Endometrial microvascular endothelial cells (primary cell): ENCODE data around the gene SMG6. TPM values are rescaled to one million over a fixed set of nuclear protein-coding genes. Genes with fewer than 3 reads are reported as not detected.

Source experiments
- in situ Hi-C: cut with HindIII; loops from 2 replicates; pipeline ENCODE4 v1.10.0; 2017; ENCODE audit warnings: low sequenced_read_pairs, low pct_unique_long_range_greater_than_20kb; ENCODE audit errors: inconsistent ontology term
- total RNA-seq: library from RNA; depleted of rRNA; stranded (reverse); fragments of >200 nt; gene quantifications from one replicate; pipeline ENCODE4 v1.2.3, GENCODE V29; 2015; ENCODE audit errors: inconsistent ontology term

SMG6 gene
- total RNA-seq, 1 donor from 2014 or later, result 67.2 TPM

DNA sequence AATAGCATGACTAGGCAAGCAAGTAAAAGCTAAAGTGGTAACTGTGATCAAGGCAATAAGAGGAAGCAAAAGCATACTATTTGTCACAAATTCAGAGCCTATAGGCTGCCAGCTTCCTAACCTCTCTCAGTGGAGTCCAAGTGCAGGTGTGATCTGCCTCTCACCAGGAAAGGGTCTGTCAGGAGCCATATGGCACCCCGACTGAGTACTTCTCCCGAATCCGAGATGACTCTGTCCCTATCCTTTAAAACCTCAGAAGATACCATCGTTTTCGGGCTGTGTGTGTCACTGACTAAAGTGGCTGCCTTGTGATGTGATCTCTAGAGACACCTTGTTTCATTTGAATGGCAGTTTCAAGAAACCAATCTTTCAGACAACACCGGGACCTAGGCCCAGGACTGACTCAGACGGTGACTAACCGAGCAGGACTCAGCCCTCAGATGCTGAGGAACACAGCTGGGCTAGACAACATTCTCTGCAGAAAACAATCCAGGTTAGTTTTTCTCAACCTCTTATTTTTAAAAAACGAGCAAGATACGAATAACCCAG, 63.6 kb downstream of the SMG6 start:
- in situ Hi-C loops, result no loop called here

DNA sequence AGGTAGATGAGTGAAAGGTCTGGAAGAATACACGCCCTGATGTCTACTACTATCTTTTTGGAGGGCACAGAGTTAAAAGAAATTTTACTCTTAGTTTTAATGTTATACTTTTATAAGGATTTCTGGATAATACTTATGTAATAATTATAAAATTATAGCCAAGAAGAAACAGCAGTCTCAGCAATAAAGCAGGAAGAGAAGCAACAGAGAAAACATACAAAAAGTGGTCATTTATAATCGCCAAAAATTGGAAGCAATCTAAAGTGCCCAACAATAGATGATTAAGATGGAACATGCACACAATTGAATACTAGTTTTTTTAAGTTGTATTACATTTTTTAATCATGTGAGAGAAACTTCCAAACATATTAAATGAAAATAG, 64.4 kb downstream of the SMG6 start:
- in situ Hi-C loops, result no loop called here

- in situ Hi-C loops, result no loop called here
Observed at GRCh38 chr17:2238432-2239169, 65.0 kb downstream of the SMG6 start.

DNA sequence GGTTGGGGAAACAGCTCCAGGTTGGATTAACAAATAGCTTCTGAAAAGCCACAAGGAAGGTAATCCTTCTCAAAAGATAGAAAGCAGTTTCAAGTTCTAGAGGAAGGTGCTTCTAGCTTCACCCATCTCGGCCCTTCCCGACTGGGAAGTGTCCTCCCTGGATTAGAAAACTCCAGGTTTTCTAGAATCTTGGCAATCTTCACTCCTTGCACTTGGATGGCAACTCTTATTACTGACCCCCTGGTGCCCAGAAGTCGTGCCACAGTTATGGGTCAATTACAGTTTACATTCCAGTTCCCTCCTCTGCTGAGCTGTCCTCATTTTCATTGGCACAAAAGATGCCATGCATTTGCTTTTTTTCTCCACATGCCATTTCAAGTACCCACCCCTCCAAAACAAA, 65.6 kb downstream of the SMG6 start:
- in situ Hi-C loops, result no loop called here

- in situ Hi-C loops, result no loop called here
Observed at GRCh38 chr17:2237521-2237921, 66.1 kb downstream of the SMG6 start.

DNA sequence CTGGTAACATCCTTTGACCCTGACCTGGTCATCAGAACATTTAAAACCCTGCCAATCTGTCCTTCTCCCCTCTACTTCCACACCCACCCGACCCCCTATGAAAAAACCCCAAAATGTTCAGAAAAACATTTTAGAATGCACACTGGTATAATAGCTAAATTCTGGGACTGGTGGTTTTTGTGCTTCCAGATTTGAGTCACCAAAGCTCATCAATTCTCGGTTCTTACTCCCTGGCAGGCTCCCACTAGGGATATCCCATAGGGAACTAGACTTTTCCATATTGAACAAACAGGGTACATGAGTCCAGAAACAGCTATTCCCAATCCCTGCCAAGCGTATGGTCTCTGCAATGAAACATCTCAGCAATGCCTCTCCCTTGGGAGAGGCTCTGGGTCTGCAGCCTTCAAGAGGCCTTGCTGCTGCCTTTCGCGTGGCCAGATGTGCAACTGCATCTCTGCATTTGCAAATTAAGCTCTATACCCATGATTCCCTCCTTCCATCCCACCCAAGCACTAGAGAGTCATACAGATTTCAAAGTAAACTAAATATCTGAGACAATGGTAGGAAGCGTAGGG, 67.7 kb downstream of the SMG6 start:
- in situ Hi-C loops, result no loop called here

GRCh38 chr17:2235265-2235664, 68.3 kb downstream of the SMG6 start:
- in situ Hi-C loops, result no loop called here

GRCh38 chr17:2233441-2233947, 70.1 kb downstream of the SMG6 start:
- in situ Hi-C loops, result no loop called here

DNA sequence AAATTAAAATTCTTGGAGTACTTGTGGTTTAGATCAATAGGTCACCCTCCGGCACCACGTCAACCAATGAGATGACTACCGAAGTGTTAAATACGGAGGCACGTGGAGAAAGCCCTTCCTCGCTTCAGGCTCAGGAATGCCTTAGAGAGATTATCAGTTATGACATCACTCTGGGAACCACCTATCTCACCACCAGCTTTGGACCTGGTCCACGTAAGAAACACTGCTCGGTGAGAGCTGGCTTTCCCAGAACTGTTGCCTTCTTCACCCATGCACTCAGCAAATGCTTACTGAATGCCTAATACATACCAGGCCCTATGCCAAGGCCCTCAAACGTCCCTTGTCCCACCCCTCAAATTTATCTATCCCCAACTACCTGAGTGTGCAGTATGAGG, 71.3 kb downstream of the SMG6 start:
- in situ Hi-C loops, result no loop called here

DNA sequence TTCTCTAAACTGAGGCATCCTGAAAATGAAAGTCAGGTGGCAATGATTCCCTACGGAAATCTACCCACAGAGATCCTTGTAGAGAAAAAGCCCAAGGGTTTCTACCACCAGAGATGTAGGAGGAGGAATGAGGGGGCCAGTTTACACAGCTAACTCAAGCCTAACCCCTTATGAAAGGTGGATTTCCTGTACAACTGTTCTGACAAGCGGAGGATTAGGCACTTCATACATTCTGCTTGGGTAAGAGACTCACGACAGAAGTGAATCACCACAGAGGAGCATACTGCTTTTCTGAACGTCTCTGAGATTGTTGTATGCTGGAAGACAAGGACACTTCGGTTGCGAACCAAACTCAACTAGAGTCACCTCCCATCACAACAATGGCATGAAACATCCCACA, 72.7 kb downstream of the SMG6 start:
- in situ Hi-C loops, result no loop called here

DNA sequence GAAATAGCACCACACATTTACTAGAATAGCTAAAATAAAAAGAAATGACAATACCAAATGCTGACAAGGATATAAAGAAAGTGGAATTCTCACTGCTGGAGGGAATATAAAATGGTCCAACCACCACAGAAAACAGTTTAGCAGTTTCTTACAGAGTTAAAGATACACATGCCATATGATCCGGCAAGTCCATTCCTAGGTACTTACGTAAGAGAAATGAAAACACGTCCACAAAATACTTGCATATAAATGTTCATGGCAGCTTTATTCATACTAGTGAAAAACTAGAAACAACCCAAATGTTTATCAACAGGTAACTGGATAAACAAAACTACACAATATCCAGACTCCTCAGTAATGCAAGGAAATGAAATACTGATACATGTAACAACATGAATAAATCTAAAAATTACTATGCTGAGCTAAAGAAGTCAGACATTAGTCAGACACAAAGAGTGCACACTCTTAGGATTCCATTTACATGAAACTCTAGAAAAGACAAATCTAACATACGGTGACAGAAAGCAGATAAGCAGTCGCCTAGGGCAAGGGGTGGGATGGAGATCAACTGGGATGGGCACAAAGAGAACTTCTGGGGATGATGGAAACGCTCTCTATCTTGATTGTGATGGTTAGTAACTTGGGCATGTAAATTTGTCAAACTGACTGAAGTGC, 76.4 kb downstream of the SMG6 start:
- in situ Hi-C loops, result no loop called here

- in situ Hi-C loops, result no loop called here
Observed at GRCh38 chr17:2223617-2223927, 80.0 kb downstream of the SMG6 start.

DNA sequence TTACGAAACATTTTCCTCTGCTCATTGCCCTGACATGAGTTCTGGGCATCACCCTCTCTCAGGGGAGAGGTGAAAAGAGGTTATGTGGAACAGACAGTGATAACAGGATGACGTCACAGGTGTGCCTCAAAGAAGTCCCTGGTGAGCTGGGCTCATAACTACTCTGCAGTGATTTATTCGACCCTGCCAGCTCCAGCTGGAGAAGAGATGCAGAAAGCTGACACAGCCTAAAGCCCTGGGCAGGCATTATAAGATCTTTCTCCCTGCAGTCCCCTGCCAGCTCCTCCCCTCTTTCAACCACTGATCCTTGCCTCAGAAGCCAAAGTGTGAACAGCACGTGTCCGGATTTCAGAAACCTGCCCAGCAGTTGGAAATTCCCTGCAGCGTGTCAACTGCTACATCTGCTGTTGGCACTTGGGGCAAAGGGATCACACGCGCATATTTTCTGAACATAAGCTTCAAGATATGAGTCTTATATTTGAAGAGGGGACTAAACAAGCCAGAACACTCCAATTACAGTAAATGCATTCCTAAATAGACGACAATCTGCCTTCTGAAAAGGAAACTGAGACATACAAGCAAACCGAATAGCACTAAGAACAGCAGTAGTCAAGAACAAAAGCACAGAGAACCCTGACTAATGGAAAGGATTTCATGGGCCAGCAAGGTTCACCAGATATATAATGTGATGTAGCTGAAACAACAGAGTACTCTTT, 80.5 kb downstream of the SMG6 start:
- in situ Hi-C loops, result no loop called here

DNA sequence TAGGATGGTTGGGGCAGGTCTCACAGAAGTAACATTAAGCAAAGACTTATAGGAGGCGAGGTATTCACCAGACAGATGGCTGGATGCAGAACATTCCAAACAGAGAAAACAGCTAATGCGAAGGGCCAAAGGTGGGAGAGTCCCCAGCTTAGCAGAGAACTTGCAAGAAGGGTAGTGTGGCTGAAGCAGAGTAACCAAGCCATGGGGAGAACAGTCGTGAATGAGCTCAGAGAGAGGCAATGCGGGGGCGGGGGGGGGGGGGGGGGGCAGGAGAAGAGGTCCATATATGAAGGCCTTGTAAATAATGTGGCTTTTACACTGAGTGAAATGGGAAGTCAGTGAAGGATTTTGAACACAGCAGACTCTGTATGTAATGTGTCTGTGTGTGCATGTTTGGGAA, 81.3 kb downstream of the SMG6 start:
- in situ Hi-C loops, result no loop called here

GRCh38 chr17:2218426-2218825, 85.2 kb downstream of the SMG6 start:
- in situ Hi-C loops, result no loop called here

DNA sequence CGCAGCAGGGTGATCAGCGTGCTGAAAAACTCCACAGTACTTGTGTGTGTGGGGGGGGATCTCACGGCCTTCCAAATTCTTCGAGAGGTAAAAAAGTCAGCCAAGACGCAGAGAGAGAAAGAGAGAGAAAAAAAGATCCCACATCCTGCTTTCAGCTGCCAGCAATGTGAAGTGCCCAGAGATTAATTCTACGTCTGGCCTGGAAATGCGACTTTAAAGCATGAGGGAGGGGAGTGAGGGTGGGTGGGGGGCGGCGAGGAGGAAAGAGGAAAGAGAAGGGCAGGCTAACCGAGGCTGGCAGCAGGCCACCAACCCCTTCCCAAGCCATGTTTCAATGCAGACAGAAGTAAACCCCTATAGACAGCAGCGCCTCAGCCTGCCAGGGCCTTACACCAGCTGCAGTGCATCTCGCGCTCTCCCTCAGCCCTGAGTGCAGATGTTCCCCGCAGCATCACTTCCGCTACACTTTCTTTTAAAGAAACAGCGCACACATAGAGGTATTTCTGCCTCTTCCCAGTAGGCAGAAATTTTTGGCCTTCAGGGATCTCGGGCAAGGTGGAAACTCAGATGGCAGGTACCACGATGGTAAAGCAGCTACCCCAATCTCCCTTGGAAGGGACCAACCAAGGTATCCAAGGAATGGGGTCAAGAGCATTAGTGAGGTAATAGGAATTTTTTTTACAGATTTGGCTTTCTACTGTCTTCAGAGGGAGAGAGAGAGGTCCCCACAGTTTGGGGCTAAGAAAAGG, 87.8 kb downstream of the SMG6 start:
- in situ Hi-C loops, result no loop called here

DNA sequence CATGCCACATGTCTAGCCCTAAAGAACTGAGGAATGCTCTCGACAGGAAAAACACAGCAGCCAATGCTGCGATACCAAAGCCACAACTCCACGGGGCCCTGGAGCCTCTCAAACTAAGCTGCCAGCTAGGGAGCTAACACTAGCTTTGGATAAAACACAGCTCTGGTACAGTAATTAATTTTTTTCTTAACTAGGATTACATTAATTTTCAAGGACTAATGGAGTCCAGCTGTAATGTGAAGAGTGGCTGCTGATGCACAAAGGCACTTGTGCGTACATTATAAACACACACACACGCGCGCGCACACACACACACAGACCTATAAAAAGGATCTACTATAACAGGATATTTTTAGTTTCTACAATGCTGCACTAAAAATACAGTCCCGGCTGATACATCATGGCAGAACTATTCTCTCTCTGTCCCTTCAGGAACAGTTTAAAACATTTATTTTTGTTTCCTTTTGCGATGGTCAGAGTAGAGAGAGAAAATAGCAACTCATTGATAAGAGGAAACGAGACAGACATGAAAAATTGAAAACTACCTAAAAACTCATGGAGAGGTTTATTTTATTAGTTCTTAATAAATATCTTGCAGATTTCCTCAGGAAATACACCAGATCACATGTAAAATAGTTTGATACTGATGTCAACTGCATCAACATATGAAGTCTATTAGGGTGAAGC, 88.5 kb downstream of the SMG6 start:
- in situ Hi-C loops, result no loop called here
